Karpas-422 (cell line): ENCODE measurements around the gene AP5Z1. TPM values are rescaled to one million over a fixed set of nuclear protein-coding genes. Genes with fewer than 3 reads are reported as not detected.

Source experiments
- DNase-seq: peaks from one replicate; pipeline ENCODE4 v3.0.0-alpha.2; 2015
- H2AFZ ChIP-seq: fragments of 200-600 bp; sonication (generic); 2 replicates; pipeline ENCODE4 v1.6.1; 2014; ENCODE audit warnings: antibody characterized with exemption, low read length, mixed read lengths
- H3K27ac ChIP-seq: fragments of 200-600 bp; sonication (generic); 2 replicates; pipeline ENCODE4 v1.5.1; 2014; ENCODE audit warnings: mild to moderate bottlenecking, low read length, moderate library complexity
- H3K27me3 ChIP-seq: fragments of 200-600 bp; sonication (generic); 2 replicates; pipeline ENCODE4 v1.6.1; 2014; ENCODE audit warnings: low read length, mixed read lengths
- H3K36me3 ChIP-seq: fragments of 200-600 bp; sonication (generic); 2 replicates; pipeline ENCODE4 v1.6.1; 2014; ENCODE audit warnings: low read length, mixed read lengths; ENCODE audit not compliant: insufficient read depth
- H3K4me1 ChIP-seq: fragments of 200-600 bp; sonication (generic); 2 replicates; pipeline ENCODE4 v1.6.1; 2014; ENCODE audit warnings: mild to moderate bottlenecking, low read length, mixed read lengths
- H3K4me2 ChIP-seq: fragments of 200-600 bp; sonication (generic); 2 replicates; pipeline ENCODE4 v1.6.1; 2014; ENCODE audit warnings: low read length, low read depth, mild to moderate bottlenecking; ENCODE audit not compliant: poor library complexity, severe bottlenecking
- H3K4me3 ChIP-seq: fragments of 200-600 bp; sonication (generic); 2 replicates; pipeline ENCODE4 v1.5.1; 2014; ENCODE audit warnings: mild to moderate bottlenecking, antibody characterized with exemption, low read length, mixed read lengths
- H3K79me2 ChIP-seq: fragments of 200-600 bp; sonication (generic); 2 replicates; pipeline ENCODE4 v1.6.1; 2014; ENCODE audit warnings: mild to moderate bottlenecking, low read length, mixed read lengths
- H3K9ac ChIP-seq: fragments of 200-600 bp; sonication (generic); 2 replicates; pipeline ENCODE4 v1.6.0; 2014; ENCODE audit warnings: low read length
- H3K9me2 ChIP-seq: fragments of 200-600 bp; sonication (generic), shearing (Covaris generic); replicated peaks from 2 replicates; pipeline ENCODE4 v1.6.0; 2014; ENCODE audit warnings: mild to moderate bottlenecking, low read length, moderate library complexity; ENCODE audit not compliant: insufficient read depth
- H3K9me3 ChIP-seq: fragments of 300-700, 200-600 bp; sonication (generic); 2 replicates; pipeline ENCODE4 v1.6.1; 2014; ENCODE audit warnings: low read length, mixed read lengths
- H4K20me1 ChIP-seq: fragments of 200-600 bp; sonication (generic); 2 replicates; pipeline ENCODE4 v1.6.1; 2014; ENCODE audit warnings: mild to moderate bottlenecking, antibody characterized with exemption, low read length, low read depth; ENCODE audit not compliant: insufficient read depth
- small RNA-seq: library from RNA; depleted of rRNA; stranded (forward); fragments of <200 nt; gene quantifications from one replicate; pipeline ENCODE3, GENCODE V24; 2014
- total RNA-seq: library from RNA; depleted of rRNA; stranded (reverse); fragments of >200 nt; shearing (Covaris generic); gene quantifications from 2 replicates; pipeline ENCODE4 v1.2.3, GENCODE V29; 2014; ENCODE audit warnings: low replicate concordance; rRNA removed

AP5Z1 gene
- total RNA-seq, 1 experiment from 2014 or later, result 14.5 TPM

DNA sequence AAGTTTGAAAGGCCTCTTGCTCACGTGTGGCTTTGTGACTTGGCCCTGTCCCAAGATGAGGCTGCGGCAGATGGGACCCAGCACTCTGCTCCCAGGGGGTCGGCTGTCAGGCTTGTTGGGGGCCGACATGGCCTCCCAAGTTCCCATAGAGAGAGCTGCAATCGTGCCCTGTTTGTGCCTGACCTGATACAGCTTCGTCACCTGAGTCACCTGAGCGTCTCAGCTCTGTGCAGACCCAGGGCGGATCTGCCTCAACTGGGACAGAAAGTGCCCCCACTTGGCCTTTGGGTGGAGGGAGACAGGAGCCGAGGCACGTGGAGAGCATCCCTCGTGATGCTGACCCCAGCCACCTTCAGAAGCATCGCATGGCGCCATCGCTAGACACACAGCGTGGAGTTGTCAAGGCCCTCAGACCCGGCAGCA lies 64.7 kb downstream of the AP5Z1 start:
- Histone ChIP-seq H3K79me2 (no peaks in the 10 kb centered on the region), H3K27me3 (no peaks in the 10 kb centered on the region), H3K4me3 (no peak overlapping the region), H3K4me2 (no peak overlapping the region), H3K9me2 (no peaks in the 10 kb centered on the region), H3K27ac (no peak overlapping the region), H3K4me1 (peaks cover 11% of the 10 kb centered on the region), H3K36me3 (no peaks in the 10 kb centered on the region), H3K9me3 (no peaks in the 10 kb centered on the region), H3K9ac (no peak overlapping the region), H4K20me1 (no peaks in the 10 kb centered on the region), H2AFZ (no peak overlapping the region)
- no peak for DNase-seq

Small RNA genes lying within 50 kb of the gene (small RNA-seq; reads per million reads assigned to genes)
- gene MIR4656, result not detected
- gene RF00019, result not detected

Other genes with a start within 250 kb of the AP5Z1 start
- gene FOXK1, start 93.3 kb upstream of the AP5Z1 start, total RNA-seq, result 20.3 and 23.8 TPM in 2 replicates
- not detected in 2 replicates for gene PAPOLB, start 86.4 kb downstream of the AP5Z1 start, total RNA-seq
- gene RADIL, start 108.1 kb downstream of the AP5Z1 start, total RNA-seq, result not detected in 2 replicates
- gene MMD2, start 183.6 kb downstream of the AP5Z1 start, total RNA-seq, result not detected in 2 replicates